Thymus (tissue), 11 donors: ENCODE measurements around the gene TRAPPC14. TPM values are rescaled to one million over a fixed set of nuclear protein-coding genes. Genes with fewer than 3 reads are reported as not detected.
A peak's percentile ranks its signal among the peaks of the same experiment; 100 is the strongest.

Experiments
- DNase-seq, 9 donors: peaks; one replicate each; pipeline ENCODE4 v3.0.0-alpha.2; 2013; ENCODE audit warnings: low spot score in 9 of 9, low read depth in 6 of 9, missing footprints in 1 of 9
- H3K27ac ChIP-seq, 2 donors: one replicate each; pipeline ENCODE4 v1.5.1; 2013; ENCODE audit warnings: control low read depth in 1 of 2, low read depth in 1 of 2, low read length in 1 of 2, mild to moderate bottlenecking in 1 of 2, moderate library complexity in 1 of 2
- H3K27me3 ChIP-seq, 2 donors: one replicate each; pipeline ENCODE4 v1.5.1; 2013; ENCODE audit warnings: low read length in 1 of 2; ENCODE audit not compliant: control insufficient read depth in 2 of 2, insufficient read depth in 1 of 2
- H3K36me3 ChIP-seq, 2 donors: one replicate each; pipeline ENCODE4 v1.5.1; 2013; ENCODE audit warnings: low read length in 1 of 2, mild to moderate bottlenecking in 1 of 2, moderate library complexity in 1 of 2; ENCODE audit not compliant: control insufficient read depth in 2 of 2, insufficient read depth in 2 of 2
- H3K4me1 ChIP-seq, 2 donors: one replicate each; pipeline ENCODE4 v1.5.1; 2013; ENCODE audit warnings: low read length in 2 of 2; ENCODE audit not compliant: control insufficient read depth in 2 of 2, insufficient read depth in 2 of 2
- H3K4me3 ChIP-seq, 2 donors: one replicate each; pipeline ENCODE4 v1.5.1; 2013; ENCODE audit warnings: low read length in 2 of 2, control low read depth in 1 of 2, mild to moderate bottlenecking in 1 of 2
- H3K9me3 ChIP-seq, 2 donors: one replicate each; pipeline ENCODE4 v1.5.1; 2013; ENCODE audit warnings: low read length in 1 of 2, mild to moderate bottlenecking in 1 of 2; ENCODE audit not compliant: control insufficient read depth in 2 of 2, insufficient read depth in 1 of 2
- WGBS: extraction: QIAGEN DNeasy Blood & Tissue Kit; methylation state at CpG from one replicate; pipeline ENCODE4 v1.1.7; 2013; 5-methylcytosine and 5-hydroxymethylcytosine counted together
- polyA plus RNA-seq: library from polyadenylated mRNA; stranded (reverse); fragments of 200-250 nt; gene quantifications from one replicate; pipeline ENCODE4 v1.2.3, GENCODE V29; 2013
- total RNA-seq: library from RNA; stranded (reverse); fragments of 120-200 nt; gene quantifications from one replicate; pipeline ENCODE4 v1.2.4, GENCODE V29; 2013
- donor health status: healthy.

TRAPPC14 gene
- total and polyA plus RNA-seq, 2 donors = 19.8 to 46.9 TPM

DNA sequence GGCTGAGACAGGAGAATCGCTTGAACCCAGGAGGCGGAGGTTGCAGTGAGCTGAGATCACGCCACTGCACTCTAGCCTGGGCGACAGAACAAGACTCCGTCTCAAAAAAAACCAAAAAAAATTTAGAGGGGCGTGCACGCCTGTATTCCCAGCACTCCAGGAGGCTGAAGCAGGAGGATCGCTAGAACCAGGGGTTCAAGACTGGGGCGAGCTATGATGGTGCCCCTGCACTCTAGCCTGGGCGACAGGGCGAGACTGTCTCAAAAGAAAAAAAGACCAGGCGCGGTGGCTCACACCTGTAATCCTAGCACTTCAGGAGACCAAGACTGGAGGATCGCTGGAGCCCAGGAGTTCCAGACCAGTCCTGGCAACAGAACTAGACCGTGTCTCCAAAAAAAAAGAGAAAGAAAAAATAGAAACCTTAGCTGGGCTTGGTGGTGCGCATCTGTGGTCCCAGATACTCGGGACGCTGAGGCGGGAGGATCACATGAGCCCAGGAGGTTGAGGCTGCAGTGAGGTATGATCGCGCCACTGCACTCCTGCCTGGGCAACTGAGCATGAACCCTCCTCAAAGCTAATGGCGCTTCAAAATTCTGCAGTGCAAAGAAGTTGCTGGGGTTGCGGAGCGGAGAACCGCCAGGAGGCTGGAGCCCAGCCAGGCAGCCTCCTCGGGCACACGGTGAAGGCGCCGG lies 32.1 kb downstream of the TRAPPC14 start:
- peaks cover 11 to 39% of the 10 kb centered on the region in 2 donors for H3K4me1 ChIP-seq
- H3K27me3 ChIP-seq = no peaks in the 10 kb centered on the region
- H3K4me3 ChIP-seq = peak overlapping the region; percentile 71 to 92
- 17% methylated on average over 29 of the region's 29 CpGs for WGBS
- peaks cover 9 to 13% of the 10 kb centered on the region in 2 donors for H3K36me3 ChIP-seq
- H3K27ac ChIP-seq = peak overlapping the region; percentile 95 to 100
- no peaks in the 10 kb centered on the region for H3K9me3 ChIP-seq
- DNase-seq = peak in 1 of 9 donors; percentile 23

DNA sequence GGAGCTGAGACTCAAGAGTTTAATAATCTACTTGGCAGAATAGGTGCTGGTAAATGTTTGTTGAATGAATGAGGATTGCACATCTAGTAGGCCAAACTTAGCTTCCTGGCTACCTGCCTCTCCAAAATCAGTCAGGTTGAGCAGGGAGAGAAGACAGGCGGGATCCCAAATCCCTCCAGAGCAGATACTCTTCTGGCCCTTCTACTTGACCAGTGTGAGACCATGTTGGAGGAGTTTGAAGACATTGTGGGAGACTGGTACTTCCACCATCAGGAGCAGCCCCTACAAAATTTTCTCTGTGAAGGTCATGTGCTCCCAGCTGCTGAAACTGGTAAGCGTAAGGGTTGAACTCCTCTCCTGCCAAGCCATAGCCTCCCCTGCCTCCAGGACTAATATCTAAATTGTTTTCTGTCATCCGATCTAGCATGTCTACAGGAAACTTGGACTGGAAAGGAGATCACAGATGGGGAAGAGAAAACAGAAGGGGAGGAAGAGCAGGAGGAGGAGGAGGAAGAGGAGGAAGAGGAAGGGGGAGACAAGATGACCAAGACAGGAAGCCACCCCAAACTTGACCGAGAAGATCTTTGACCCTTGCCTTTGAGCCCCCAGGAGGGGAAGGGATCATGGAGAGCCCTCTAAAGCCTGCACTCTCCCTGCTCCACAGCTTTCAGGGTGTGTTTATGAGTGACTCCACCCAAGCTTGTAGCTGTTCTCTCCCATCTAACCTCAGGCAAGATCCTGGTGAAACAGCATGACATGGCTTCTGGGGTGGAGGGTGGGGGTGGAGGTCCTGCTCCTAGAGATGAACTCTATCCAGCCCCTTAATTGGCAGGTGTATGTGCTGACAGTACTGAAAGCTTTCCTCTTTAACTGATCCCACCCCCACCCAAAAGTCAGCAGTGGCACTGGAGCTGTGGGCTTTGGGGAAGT lies 34.0 kb downstream of the TRAPPC14 start:
- peaks cover 9 to 13% of the 10 kb centered on the region in 2 donors for H3K36me3 ChIP-seq
- H3K27ac ChIP-seq = peak overlapping the region in 1 of 2 donors; percentile 8
- H3K27me3 ChIP-seq = no peaks in the 10 kb centered on the region
- H3K9me3 ChIP-seq = peaks cover 0 to 4% of the 10 kb centered on the region in 2 donors
- no peak for DNase-seq
- WGBS = 89% methylated on average over 4 of the region's 4 CpGs
- H3K4me3 ChIP-seq = no peak overlapping the region
- H3K4me1 ChIP-seq = peaks cover 15 to 45% of the 10 kb centered on the region in 2 donors

DNA sequence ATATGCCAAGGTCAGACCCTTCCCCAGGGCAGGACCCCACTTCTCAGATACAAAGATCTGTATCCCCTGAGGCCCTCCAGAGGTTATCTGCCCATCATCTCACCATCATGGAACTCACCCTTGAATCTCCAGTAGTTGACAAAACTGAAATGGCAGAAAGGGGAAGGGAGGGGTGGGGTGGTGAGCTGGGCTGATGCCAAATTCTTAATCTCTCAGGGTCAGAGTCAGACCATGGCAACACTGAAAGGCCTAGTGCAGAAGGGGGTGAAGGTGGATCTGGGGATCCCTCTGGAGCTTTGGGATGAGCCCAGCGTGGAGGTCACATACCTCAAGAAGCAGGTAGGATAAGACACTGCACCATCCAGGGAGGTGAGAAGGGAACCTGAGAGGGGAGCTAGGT lies 36.0 kb downstream of the TRAPPC14 start:
- no peak for DNase-seq
- H3K4me3 ChIP-seq = no peak overlapping the region
- no peak overlapping the region for H3K27ac ChIP-seq
- peaks cover 9 to 13% of the 10 kb centered on the region in 2 donors for H3K36me3 ChIP-seq
- 100% methylated on average over 1 of the region's 1 CpG for WGBS
- H3K27me3 ChIP-seq = no peaks in the 10 kb centered on the region
- H3K9me3 ChIP-seq = peaks cover 0 to 10% of the 10 kb centered on the region in 2 donors
- H3K4me1 ChIP-seq = peaks cover 11 to 40% of the 10 kb centered on the region in 2 donors

DNA sequence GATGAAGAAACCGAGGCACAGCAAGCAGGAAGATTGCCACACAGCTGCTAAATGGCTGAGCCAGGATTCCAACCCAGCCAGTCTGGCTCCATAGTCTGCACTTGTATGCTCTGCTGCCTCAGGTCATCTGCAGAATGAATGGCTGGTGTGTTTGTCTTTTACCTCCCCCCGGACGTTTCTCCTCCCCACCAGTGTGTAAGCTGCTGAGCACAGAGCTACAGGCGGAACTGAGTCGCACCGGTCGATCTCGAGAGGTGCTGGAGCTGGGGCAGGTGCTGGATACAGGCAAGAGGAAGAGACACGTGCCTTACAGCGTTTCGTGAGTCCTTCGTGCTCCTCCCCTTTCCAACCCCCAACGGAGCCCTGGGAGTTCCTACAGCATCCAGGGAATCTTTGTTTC lies 36.5 kb downstream of the TRAPPC14 start:
- no peak overlapping the region for H3K4me3 ChIP-seq
- H3K36me3 ChIP-seq = peaks cover 9 to 13% of the 10 kb centered on the region in 2 donors
- DNase-seq = no peak
- no peak overlapping the region for H3K27ac ChIP-seq
- 96% methylated on average over 13 of the region's 13 CpGs for WGBS
- H3K9me3 ChIP-seq = peaks cover 0 to 10% of the 10 kb centered on the region in 2 donors
- H3K4me1 ChIP-seq = peaks cover 11 to 40% of the 10 kb centered on the region in 2 donors
- no peaks in the 10 kb centered on the region for H3K27me3 ChIP-seq

DNA sequence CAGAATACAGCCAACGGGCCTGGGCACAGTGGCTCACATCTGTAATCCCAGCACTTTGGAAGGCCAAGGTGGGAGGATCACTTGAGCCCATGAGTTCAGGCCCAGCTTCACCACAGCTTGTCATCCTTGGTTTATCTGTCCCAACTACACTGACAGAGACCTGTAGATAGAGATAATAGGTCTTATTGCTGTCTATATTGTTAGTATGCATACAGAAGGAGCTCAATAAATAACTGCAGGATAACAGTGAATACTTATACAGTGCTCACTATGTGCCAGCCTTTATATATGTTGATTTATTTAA lies 37.8 kb downstream of the TRAPPC14 start:
- Histone ChIP-seq H3K4me3 (peak overlapping the region; percentile 75 to 91), H3K27ac (peak overlapping the region in 1 of 2 donors; percentile 95), H3K9me3 (peaks cover 0 to 10% of the 10 kb centered on the region in 2 donors), H3K36me3 (peaks cover 9 to 16% of the 10 kb centered on the region in 2 donors), H3K27me3 (no peaks in the 10 kb centered on the region), H3K4me1 (peaks cover 11 to 33% of the 10 kb centered on the region in 2 donors)
- no peak for DNase-seq
- 85% methylated on average over 1 of the region's 1 CpG for WGBS

DNA sequence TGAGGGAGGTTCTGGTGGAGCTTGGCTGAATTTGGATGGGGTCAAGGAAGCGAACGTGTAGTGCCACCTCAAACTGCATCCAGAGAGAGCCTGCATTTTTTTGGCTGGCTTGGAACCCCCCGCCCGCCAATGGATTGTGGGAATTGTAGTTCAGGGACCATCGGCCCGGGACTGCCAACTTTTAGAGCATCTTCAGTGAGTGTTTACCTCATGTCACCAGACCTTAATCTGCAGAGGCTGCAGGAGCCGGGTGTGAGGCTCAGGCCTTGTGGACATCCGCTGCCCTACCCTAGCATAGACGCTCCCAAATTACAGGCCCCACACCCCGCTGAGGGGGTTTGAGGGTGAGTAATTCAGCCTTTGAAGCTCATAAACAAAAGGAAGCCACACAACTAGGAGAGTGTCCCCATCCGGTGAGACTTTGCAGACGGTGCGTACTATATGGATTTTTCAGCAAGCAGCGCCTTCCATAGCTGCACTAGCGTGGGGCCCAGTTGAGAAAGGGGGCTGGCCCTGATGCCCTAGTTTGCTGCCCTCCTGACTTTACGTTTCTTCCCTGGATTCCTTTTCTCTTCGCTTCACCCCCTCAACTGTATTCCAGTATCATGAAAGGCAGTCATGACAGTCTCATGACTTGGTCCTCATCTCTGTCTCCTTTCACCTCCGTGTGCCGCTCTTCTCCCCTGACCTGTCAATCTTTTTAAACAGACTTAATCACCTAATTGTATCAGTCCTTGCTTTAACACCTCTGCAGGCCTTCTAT lies 38.4 kb downstream of the TRAPPC14 start:
- Histone ChIP-seq H3K27ac (peak overlapping the region; percentile 89 to 95), H3K9me3 (peaks cover 0 to 10% of the 10 kb centered on the region in 2 donors), H3K4me3 (peak overlapping the region; percentile 75 to 91), H3K27me3 (no peaks in the 10 kb centered on the region), H3K36me3 (peaks cover 9 to 15% of the 10 kb centered on the region in 2 donors), H3K4me1 (peaks cover 8 to 27% of the 10 kb centered on the region in 2 donors)
- WGBS = 31% methylated on average over 19 of the region's 19 CpGs
- DNase-seq = peak in 8 of 9 donors; percentile 38 to 85 (median 64)

DNA sequence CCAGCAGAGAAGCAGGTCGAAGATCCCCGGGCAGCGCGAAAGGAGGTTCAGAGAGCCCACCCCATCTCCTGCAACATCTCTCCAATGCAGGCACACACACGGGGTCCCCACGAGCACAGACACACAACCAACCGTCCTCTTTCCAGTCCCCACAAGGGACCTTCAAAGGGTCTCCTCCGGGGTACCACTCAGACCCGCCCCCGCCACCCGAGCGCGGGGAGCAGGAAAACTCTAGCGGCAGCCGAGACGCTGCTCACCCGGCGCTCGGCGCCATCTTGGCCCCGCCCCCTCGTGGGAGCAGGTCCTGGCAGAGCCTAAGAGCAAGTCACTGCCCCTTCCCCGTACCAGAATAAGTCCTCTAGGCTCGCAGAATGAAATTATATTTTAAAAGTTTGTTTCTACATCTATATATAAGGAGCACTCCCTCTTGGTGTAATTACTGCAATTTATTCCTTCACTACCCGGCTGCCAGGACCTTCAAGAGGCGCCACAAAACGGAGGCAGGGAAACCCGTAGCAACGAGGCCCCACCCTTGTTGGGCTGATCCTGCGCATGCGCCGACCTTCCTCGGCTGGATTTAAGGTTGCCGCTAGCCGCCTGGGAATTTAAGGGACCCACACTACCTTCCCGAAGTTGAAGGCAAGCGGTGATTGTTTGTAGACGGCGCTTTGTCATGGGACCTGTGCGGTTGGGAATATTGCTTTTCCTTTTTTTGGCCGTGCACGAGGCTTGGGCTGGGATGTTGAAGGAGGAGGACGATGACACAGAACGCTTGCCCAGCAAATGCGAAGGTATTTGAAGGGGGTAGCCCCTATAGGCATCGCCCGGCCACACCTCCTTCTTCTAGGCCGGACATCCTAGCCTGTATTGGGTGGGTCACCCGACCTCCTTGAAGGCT lies 39.2 kb downstream of the TRAPPC14 start, which contains the start of the genes CNPY4 and TAF6:
Gene CNPY4, plus strand, starts transcription at position 563 of the 898 bp plus-strand sequence. Its CDS starts 111 bp downstream, at position 674.
Gene TAF6, minus strand, starts transcription at position 287 of the 898 bp plus-strand sequence. CDS start 5,149 bp downstream, outside the sequence.
- under 1% methylated on average over 49 of the region's 49 CpGs for WGBS
- Histone ChIP-seq H3K4me3 (peak within 1 kb of the TSS; percentile 75 to 91), H3K27ac (peak within 1 kb of the TSS; percentile 89 to 95), H3K4me1 (peaks cover 8 to 20% of the 10 kb centered on the region in 2 donors), H3K36me3 (peaks cover 8 to 9% of the 10 kb centered on the region in 2 donors), H3K27me3 (no peaks in the 10 kb centered on the region), H3K9me3 (peaks cover 0 to 10% of the 10 kb centered on the region in 2 donors)
- DNase-seq = peak; percentile 89 to 98 (median 94)
